Measurements from ENCODE around the gene SNX2. TPM values are rescaled to one million over a fixed set of nuclear protein-coding genes. Genes with fewer than 3 reads are reported as not detected.

Gene SNX2
- total and polyA plus RNA-seq, 2 donors (not counting 1 experiment from before 2014, with no cell fraction given) = 107 to 266 TPM

DNA sequence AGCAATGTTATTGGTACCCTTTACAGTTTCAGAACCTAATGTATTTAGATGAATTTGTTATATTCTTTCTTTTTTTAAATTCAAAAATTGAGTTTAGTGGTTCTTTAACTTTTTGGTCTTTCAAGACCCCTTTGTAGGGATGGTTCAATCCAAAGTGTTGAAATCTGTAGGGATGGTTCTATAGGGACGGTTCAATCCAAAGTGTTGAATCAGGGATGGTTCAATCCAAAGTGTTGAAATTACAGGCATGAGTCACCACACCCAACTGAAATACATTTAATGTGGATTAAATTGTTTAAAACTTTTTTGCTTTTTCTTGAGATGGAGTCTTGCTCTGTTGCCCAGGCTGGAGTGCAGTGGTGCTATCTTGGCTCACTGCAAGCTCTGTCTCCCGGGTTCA, 30.6 kb downstream of the SNX2 start:
- Mint-ChIP-seq H3K4me1 (peaks cover 12% of the 10 kb centered on the region), H3K27ac (no peak overlapping the region), H3K27me3 (no peaks in the 10 kb centered on the region), H3K4me3 (no peak overlapping the region), H3K9me3 (ENCODE audit: insufficient read depth) (no peaks in the 10 kb centered on the region)
- DNase-seq (no peak), ATAC-seq (ENCODE audit: low read depth) (no peak)
- H2AFZ ChIP-seq (ENCODE audit: insufficient read depth, low read depth, low read length, poor library complexity, severe bottlenecking) = no peak overlapping the region
- no peak overlapping the region for H3K4me2 ChIP-seq (replicated peaks; ENCODE audit: low read depth, low read length, poor library complexity, severe bottlenecking)
- H3K27ac ChIP-seq (ENCODE audit: low read length in 2 of 2) = no peak overlapping the region
- ChIA-PET POLR2A (no interaction called here), CTCF (interaction anchor here (0.6 to 1.6 kb wide), 2 partner anchors 15 to 101 kb away, joined by 3 read pairs; no protein-coding TSS in a partner anchor)
- no peak for TF ChIP-seq EZH2 (IDR thresholded peaks at IDR 0.05; ENCODE audit: borderline replicate concordance, insufficient read depth, low read depth, low read length, poor library complexity, severe bottlenecking)
- H3K79me2 ChIP-seq (ENCODE audit: control insufficient read depth, insufficient read depth, low read length) = peaks cover 92% of the 10 kb centered on the region
- peaks cover 82% of the 10 kb centered on the region for H4K20me1 ChIP-seq (ENCODE audit: control insufficient read depth, insufficient read depth, low read length, poor library complexity, severe bottlenecking)
- H3K9ac ChIP-seq (ENCODE audit: low read length) = no peak overlapping the region
- peaks cover 14 to 92% of the 10 kb centered on the region in 2 experiments for H3K36me3 ChIP-seq (replicated peaks in 1 of 2; ENCODE audit: control extremely low read depth in 1 of 2, control insufficient read depth in 1 of 2, extremely low read depth in 1 of 2, insufficient read depth in 2 of 2, low read length in 1 of 2)
- no peaks in the 10 kb centered on the region for H3K9me3 ChIP-seq (ENCODE audit: control extremely low read depth in 1 of 3, control insufficient read depth in 2 of 3, insufficient read depth in 1 of 3, low read length in 2 of 3)
- H3K4me1 ChIP-seq (ENCODE audit: control insufficient read depth in 2 of 2, insufficient read depth in 2 of 2, low read length in 2 of 2) = no peaks in the 10 kb centered on the region
- no peak overlapping the region for H3K4me3 ChIP-seq (ENCODE audit: control extremely low read depth in 1 of 5, extremely low read depth in 1 of 5, insufficient read depth in 1 of 5, low read depth in 2 of 5, low read length in 4 of 5)
- no CpG with 5 or more reads among the region's 2 CpGs for WGBS (ENCODE audit: insufficient coverage)
- H3K27me3 ChIP-seq (replicated peaks in 1 of 4; ENCODE audit: control extremely low read depth in 1 of 4, control insufficient read depth in 3 of 4, insufficient read depth in 4 of 4, low read length in 3 of 4) = no peaks in the 10 kb centered on the region
- intact Hi-C loops (cut with micrococcal nuclease) = loop anchor here (2.0 kb wide), 1 partner anchor 289 kb away; no protein-coding TSS in a partner anchor

DNA sequence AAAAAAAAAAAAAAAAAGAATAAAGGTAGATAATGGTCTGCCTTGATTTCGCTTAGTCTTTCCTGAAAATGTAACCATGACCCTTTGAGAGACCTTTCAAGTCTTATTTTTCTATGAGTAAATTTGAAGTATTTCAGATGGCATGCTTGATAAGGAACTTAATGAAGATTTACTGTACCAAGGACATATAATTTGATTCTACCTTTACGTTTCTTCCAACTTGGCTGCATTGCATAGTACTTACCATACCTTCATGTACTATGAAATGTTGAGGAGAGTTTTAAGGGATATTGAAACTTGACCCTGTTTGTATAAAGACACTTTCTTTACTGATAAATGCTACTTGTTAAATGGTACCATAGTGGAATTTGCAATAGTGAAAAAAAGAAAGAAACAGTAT, 35.5 kb downstream of the SNX2 start:
- Histone ChIP-seq H3K4me2 (replicated peaks; ENCODE audit: low read depth, low read length, poor library complexity, severe bottlenecking) (no peak overlapping the region), H3K9ac (ENCODE audit: low read length) (no peak overlapping the region), H3K4me1 (ENCODE audit: control insufficient read depth in 2 of 2, insufficient read depth in 2 of 2, low read length in 2 of 2) (no peaks in the 10 kb centered on the region), H2AFZ (ENCODE audit: insufficient read depth, low read depth, low read length, poor library complexity, severe bottlenecking) (no peak overlapping the region), H3K9me3 (ENCODE audit: control extremely low read depth in 1 of 3, control insufficient read depth in 2 of 3, insufficient read depth in 1 of 3, low read length in 2 of 3) (no peaks in the 10 kb centered on the region), H3K27me3 (replicated peaks in 1 of 4; ENCODE audit: control extremely low read depth in 1 of 4, control insufficient read depth in 3 of 4, insufficient read depth in 4 of 4, low read length in 3 of 4) (no peaks in the 10 kb centered on the region), H3K36me3 (replicated peaks in 1 of 2; ENCODE audit: control extremely low read depth in 1 of 2, control insufficient read depth in 1 of 2, extremely low read depth in 1 of 2, insufficient read depth in 2 of 2, low read length in 1 of 2) (peaks cover 16 to 75% of the 10 kb centered on the region in 2 experiments), H3K79me2 (ENCODE audit: control insufficient read depth, insufficient read depth, low read length) (peaks cover 54% of the 10 kb centered on the region), H3K4me3 (ENCODE audit: control extremely low read depth in 1 of 5, extremely low read depth in 1 of 5, insufficient read depth in 1 of 5, low read depth in 2 of 5, low read length in 4 of 5) (no peak overlapping the region), H3K27ac (ENCODE audit: low read length in 2 of 2) (no peak overlapping the region), H4K20me1 (ENCODE audit: control insufficient read depth, insufficient read depth, low read length, poor library complexity, severe bottlenecking) (peaks cover 70% of the 10 kb centered on the region)
- no CpG with 5 or more reads among the region's 2 CpGs for WGBS (ENCODE audit: insufficient coverage)
- no peak overlapping the region for H3K4me3 Mint-ChIP-seq
- CTCF ChIA-PET = interaction anchor here (0.6 kb wide), 1 partner anchor 860 kb away, joined by 3 read pairs; no protein-coding TSS in a partner anchor
- no peak overlapping the region for H3K27ac Mint-ChIP-seq
- H3K9me3 Mint-ChIP-seq (ENCODE audit: insufficient read depth) = no peaks in the 10 kb centered on the region
- POLR2A ChIA-PET = no interaction called here
- intact Hi-C loops (cut with micrococcal nuclease) = no loop called here
- H3K27me3 Mint-ChIP-seq = no peaks in the 10 kb centered on the region
- peaks cover 5% of the 10 kb centered on the region for H3K4me1 Mint-ChIP-seq
- ATAC-seq (ENCODE audit: low read depth) (no peak), DNase-seq (no peak)
- no peak for TF ChIP-seq EZH2 (IDR thresholded peaks at IDR 0.05; ENCODE audit: borderline replicate concordance, insufficient read depth, low read depth, low read length, poor library complexity, severe bottlenecking)
- TF ChIP-seq, protein P1, sequence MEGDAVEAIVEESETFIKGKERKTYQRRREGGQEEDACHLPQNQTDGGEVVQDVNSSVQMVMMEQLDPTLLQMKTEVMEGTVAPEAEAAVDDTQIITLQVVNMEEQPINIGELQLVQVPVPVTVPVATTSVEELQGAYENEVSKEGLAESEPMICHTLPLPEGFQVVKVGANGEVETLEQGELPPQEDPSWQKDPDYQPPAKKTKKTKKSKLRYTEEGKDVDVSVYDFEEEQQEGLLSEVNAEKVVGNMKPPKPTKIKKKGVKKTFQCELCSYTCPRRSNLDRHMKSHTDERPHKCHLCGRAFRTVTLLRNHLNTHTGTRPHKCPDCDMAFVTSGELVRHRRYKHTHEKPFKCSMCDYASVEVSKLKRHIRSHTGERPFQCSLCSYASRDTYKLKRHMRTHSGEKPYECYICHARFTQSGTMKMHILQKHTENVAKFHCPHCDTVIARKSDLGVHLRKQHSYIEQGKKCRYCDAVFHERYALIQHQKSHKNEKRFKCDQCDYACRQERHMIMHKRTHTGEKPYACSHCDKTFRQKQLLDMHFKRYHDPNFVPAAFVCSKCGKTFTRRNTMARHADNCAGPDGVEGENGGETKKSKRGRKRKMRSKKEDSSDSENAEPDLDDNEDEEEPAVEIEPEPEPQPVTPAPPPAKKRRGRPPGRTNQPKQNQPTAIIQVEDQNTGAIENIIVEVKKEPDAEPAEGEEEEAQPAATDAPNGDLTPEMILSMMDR (IDR thresholded peaks at IDR 0.05) = no peak

Measured in B cell (primary cell).